ENCODE data around the gene ARHGAP10.

DNA sequence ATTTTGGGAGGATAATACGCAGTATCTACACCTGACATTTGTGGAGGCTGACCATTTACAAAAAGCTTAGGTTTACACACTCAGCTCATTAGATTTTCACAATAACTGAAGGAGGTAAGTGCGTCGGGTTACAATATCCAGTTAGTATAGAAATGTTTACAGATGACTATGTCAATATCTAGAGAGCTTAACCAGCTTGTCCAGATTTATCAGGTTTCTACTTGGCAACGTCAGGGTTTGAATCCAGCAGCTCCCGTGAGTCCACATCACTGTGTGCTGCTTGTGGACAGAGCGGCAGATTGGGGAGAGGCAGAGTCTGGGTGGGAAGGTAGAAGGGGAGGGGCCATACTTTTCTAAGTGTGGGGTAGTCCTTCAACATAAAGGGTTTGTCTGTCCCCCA, 28.3 kb downstream of the ARHGAP10 start:
- TF ChIP-seq EZH2 (IDR thresholded peaks at IDR 0.05; ENCODE audit: borderline replicate concordance, low read length), result no peak
- TF ChIP-seq, protein P1, sequence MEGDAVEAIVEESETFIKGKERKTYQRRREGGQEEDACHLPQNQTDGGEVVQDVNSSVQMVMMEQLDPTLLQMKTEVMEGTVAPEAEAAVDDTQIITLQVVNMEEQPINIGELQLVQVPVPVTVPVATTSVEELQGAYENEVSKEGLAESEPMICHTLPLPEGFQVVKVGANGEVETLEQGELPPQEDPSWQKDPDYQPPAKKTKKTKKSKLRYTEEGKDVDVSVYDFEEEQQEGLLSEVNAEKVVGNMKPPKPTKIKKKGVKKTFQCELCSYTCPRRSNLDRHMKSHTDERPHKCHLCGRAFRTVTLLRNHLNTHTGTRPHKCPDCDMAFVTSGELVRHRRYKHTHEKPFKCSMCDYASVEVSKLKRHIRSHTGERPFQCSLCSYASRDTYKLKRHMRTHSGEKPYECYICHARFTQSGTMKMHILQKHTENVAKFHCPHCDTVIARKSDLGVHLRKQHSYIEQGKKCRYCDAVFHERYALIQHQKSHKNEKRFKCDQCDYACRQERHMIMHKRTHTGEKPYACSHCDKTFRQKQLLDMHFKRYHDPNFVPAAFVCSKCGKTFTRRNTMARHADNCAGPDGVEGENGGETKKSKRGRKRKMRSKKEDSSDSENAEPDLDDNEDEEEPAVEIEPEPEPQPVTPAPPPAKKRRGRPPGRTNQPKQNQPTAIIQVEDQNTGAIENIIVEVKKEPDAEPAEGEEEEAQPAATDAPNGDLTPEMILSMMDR (conservative IDR thresholded peaks at IDR 0.05 in 1 of 2, IDR thresholded peaks at IDR 0.05 in 1 of 2; ENCODE audit: extremely low read depth in 1 of 2, insufficient read depth in 1 of 2, low read depth in 1 of 2, low read length in 2 of 2), result no peak
